Endodermal cell (in vitro differentiated cells): ENCODE data around the gene SLC35D2. TPM values are rescaled to one million over a fixed set of nuclear protein-coding genes. Genes with fewer than 3 reads are reported as not detected.

Experiments used
- DNase-seq: peaks from one replicate; pipeline ENCODE4 v3.0.0-alpha.2; 2017
- H3K27ac ChIP-seq: 2 replicates; pipeline ENCODE4 v1.5.1; 2013; ENCODE audit warnings: mild to moderate bottlenecking, low read depth, low read length, moderate library complexity
- H3K27me3 ChIP-seq: 2 replicates; pipeline ENCODE4 v1.6.1; 2013; ENCODE audit warnings: mild to moderate bottlenecking, low read length, moderate library complexity; ENCODE audit not compliant: insufficient read depth, control insufficient read depth, poor library complexity, severe bottlenecking
- H3K36me3 ChIP-seq: 2 replicates; pipeline ENCODE4 v1.7.0; 2013; ENCODE audit warnings: mild to moderate bottlenecking, low read length, moderate library complexity; ENCODE audit not compliant: control insufficient read depth, insufficient read depth
- H3K4me1 ChIP-seq: one replicate; pipeline ENCODE4 v1.7.0; 2013; ENCODE audit warnings: low read length; ENCODE audit not compliant: control insufficient read depth, insufficient read depth
- H3K4me3 ChIP-seq: 2 replicates; pipeline ENCODE4 v1.5.1; 2013; ENCODE audit warnings: mild to moderate bottlenecking, low read length, moderate library complexity
- H3K9ac ChIP-seq: 2 replicates; pipeline ENCODE4 v1.6.1; 2013; ENCODE audit warnings: mild to moderate bottlenecking, low read length, moderate library complexity; ENCODE audit not compliant: poor library complexity, severe bottlenecking; ENCODE audit errors: extremely low read depth
- H3K9me3 ChIP-seq: 2 replicates; pipeline ENCODE4 v1.6.1; 2013; ENCODE audit warnings: mild to moderate bottlenecking, low read length, moderate library complexity; ENCODE audit not compliant: control insufficient read depth
- H3K27ac Mint-ChIP-seq: 2 replicates; pipeline ENCODE4 v1.8.0; 2020; ENCODE audit warnings: mixed read lengths
- H3K27me3 Mint-ChIP-seq: 2 replicates; pipeline ENCODE4 v1.8.0; 2021; ENCODE audit warnings: mild to moderate bottlenecking, mixed read lengths; ENCODE audit not compliant: insufficient read depth
- H3K36me3 Mint-ChIP-seq: 2 replicates; pipeline ENCODE4 v1.8.0; 2020; ENCODE audit warnings: low read depth, mixed read lengths
- H3K4me1 Mint-ChIP-seq: 2 replicates; pipeline ENCODE4 v1.8.0; 2020; ENCODE audit warnings: mixed read lengths
- H3K4me3 Mint-ChIP-seq: 2 replicates; pipeline ENCODE4 v1.8.0; 2020; ENCODE audit warnings: mild to moderate bottlenecking, moderate library complexity, mixed read lengths
- H3K9me3 Mint-ChIP-seq: 2 replicates; pipeline ENCODE4 v1.8.0; 2020; ENCODE audit warnings: mild to moderate bottlenecking, mixed read lengths
- WGBS, 2 experiments: methylation state at CpG; one replicate each; pipeline versions ENCODE4 v1.1.5 to v1.1.7; 2013; ENCODE audit warnings: missing lambda C conversion rate in 2 of 2, mixed read lengths in 1 of 2; ENCODE audit not compliant: insufficient coverage in 1 of 2, insufficient read length in 1 of 2; 5-methylcytosine and 5-hydroxymethylcytosine counted together
- total RNA-seq, 2 donors: library from RNA; stranded (reverse); fragmentation: NEBNext Ultra II Directional in 1 of 2; extraction: Animal tissue kit (Norgen Biotek cat#: 25700) in 1 of 2; gene quantifications; 2 replicates in 1 of 2; 3 replicates in 1 of 2; pipeline ENCODE4 v1.2.1, GENCODE V29; 2021
- TF ChIP-seq, protein P1 (sequence below): fragments of 200-600 bp; sonication (generic); conservative IDR thresholded peaks from 2 replicates; pipeline ENCODE4 v1.5.0; 2021; ENCODE audit warnings: antibody characterized with exemption, mild to moderate bottlenecking

Gene SLC35D2
- total RNA-seq, 2 donors from 2014 or later = 31.9 to 36.2 TPM

- no peak overlapping the region for H3K27ac ChIP-seq
- H3K4me3 ChIP-seq = no peak overlapping the region
- no peaks in the 10 kb centered on the region for H3K9me3 ChIP-seq
- DNase-seq = no peak
- H3K4me1 ChIP-seq = no peaks in the 10 kb centered on the region
- Mint-ChIP-seq H3K36me3 (no peaks in the 10 kb centered on the region), H3K4me1 (peaks cover 11% of the 10 kb centered on the region), H3K27me3 (no peaks in the 10 kb centered on the region), H3K9me3 (no peaks in the 10 kb centered on the region), H3K4me3 (no peak overlapping the region), H3K27ac (no peak overlapping the region)
- H3K9ac ChIP-seq = no peak overlapping the region
- H3K27me3 ChIP-seq = no peaks in the 10 kb centered on the region
- H3K36me3 ChIP-seq = no peaks in the 10 kb centered on the region
- TF ChIP-seq, protein P1, sequence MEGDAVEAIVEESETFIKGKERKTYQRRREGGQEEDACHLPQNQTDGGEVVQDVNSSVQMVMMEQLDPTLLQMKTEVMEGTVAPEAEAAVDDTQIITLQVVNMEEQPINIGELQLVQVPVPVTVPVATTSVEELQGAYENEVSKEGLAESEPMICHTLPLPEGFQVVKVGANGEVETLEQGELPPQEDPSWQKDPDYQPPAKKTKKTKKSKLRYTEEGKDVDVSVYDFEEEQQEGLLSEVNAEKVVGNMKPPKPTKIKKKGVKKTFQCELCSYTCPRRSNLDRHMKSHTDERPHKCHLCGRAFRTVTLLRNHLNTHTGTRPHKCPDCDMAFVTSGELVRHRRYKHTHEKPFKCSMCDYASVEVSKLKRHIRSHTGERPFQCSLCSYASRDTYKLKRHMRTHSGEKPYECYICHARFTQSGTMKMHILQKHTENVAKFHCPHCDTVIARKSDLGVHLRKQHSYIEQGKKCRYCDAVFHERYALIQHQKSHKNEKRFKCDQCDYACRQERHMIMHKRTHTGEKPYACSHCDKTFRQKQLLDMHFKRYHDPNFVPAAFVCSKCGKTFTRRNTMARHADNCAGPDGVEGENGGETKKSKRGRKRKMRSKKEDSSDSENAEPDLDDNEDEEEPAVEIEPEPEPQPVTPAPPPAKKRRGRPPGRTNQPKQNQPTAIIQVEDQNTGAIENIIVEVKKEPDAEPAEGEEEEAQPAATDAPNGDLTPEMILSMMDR = no peak
Measured at GRCh38 chr9:96304230-96304629, 79.3 kb downstream of the SLC35D2 start.

DNA sequence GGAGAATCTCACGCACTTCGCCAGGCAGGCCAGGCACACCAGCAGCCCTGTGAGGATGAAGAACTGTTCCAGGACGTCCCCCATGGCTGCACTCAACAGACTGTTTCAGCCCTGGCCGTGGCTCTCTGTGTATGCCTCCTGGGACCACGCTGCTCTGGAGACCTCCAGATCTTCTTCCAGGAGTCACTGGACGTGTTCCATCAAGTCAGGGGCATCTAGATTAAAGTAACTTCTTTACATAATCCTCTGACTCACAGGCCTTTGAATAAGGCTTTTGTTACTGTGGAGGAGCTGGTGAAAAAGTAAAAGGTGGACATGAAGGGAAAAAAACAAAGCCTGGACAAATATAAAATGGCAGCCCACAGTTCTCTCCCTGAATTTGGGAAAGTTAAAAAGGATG, 81.5 kb downstream of the SLC35D2 start, which contains the start of gene HSD17B3:
TSS of gene HSD17B3 (minus strand) at position 156 of the 400 bp plus-strand sequence. CDS start at position 84, 72 bp downstream.
- Histone ChIP-seq H3K4me3 (no peak within 1 kb of the TSS), H3K9ac (no peak within 1 kb of the TSS), H3K36me3 (no peaks in the 10 kb centered on the region), H3K27me3 (no peaks in the 10 kb centered on the region), H3K4me1 (no peaks in the 10 kb centered on the region), H3K9me3 (no peaks in the 10 kb centered on the region), H3K27ac (no peak within 1 kb of the TSS)
- Mint-ChIP-seq H3K27me3 (no peaks in the 10 kb centered on the region), H3K4me1 (peaks cover 11% of the 10 kb centered on the region), H3K4me3 (no peak within 1 kb of the TSS), H3K27ac (no peak within 1 kb of the TSS), H3K36me3 (no peaks in the 10 kb centered on the region), H3K9me3 (no peaks in the 10 kb centered on the region)
- WGBS, 2 experiments = 90 to 94% methylated on average over 5 to 6 of the region's 6 CpGs
- TF ChIP-seq, protein P1 = no peak
- DNase-seq = no peak

DNA sequence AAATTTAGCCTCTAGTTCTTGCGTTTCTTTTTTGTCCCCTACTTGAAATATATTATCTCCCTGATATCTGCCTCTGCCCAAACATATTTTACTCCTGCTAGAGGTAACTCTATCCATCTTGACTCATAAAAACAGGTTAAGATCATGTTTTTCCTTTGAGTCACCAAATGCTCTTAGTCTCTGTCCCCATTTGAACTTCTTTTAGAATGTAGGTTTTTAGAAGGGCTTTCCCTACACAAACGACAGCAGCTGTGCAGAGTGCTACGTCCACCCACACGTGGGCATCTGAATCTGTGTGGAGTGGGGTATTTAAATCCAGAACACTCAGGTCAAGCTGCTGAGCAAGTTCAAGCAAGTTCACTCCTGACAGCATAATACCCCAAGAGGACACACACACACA, 83.7 kb downstream of the SLC35D2 start:
- Mint-ChIP-seq H3K27ac (no peak overlapping the region), H3K36me3 (no peaks in the 10 kb centered on the region), H3K27me3 (no peaks in the 10 kb centered on the region), H3K4me3 (no peak overlapping the region), H3K4me1 (peaks cover 9% of the 10 kb centered on the region), H3K9me3 (peaks cover 10% of the 10 kb centered on the region)
- DNase-seq = no peak
- Histone ChIP-seq H3K36me3 (no peaks in the 10 kb centered on the region), H3K9me3 (peaks cover 5% of the 10 kb centered on the region), H3K27me3 (no peaks in the 10 kb centered on the region), H3K27ac (no peak overlapping the region), H3K9ac (no peak overlapping the region), H3K4me1 (no peaks in the 10 kb centered on the region), H3K4me3 (no peak overlapping the region)
- TF ChIP-seq, protein P1 = no peak
- WGBS, 2 experiments = 82 to 89% methylated on average over 1 to 4 of the region's 4 CpGs
